Uterine smooth muscle cell (primary cell): ENCODE data around the gene PARP3. TPM values are rescaled to one million over a fixed set of nuclear protein-coding genes. Genes with fewer than 3 reads are reported as not detected.

Experiments
- total RNA-seq: library from RNA; depleted of rRNA; stranded (reverse); fragments of >200 nt; gene quantifications from 2 replicates; pipeline ENCODE4 v1.2.3, GENCODE V29; 2014

Gene PARP3
- 17.6 and 23.5 TPM in 2 replicates for total RNA-seq

DNA sequence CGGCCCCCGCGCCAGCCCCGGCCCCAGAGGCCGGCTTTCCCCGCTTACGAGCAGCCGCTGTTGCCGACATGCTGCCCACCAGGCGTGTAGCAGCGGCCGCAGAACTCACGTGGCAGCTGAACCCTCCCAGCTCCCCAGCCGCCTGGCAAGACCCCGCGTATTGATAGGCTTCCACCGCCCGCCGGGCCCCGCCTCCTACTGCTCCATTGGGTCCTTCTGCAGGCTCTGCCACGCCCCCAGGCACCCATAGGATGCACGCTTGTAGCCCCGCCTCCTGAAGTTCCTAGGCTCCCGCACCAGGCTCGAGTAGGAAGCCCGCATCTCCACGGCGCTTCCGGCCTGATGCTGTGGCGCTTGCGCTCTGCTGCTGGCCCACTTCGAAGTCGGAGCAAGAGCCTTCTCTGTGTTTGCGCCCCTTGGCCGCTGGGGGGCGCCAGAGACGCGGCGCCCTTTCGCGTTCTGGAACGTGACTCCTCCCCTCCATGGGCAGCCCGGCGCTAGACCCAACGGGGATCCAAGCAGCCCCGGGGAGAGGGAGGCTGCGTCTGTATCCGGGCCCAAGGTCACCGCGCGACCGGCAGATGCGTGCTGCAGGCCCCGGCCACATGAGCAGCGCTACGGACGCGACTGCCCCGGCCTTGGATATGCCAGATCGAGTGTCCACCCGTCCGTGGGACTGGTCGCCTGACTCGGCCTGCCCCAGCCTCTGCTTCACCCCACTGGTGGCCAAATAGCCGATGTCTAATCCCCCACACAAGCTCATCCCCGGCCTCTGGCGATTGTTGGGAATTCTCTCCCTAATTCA, at the start of gene PARP3, which contains the start of gene RRP9:
Gene PARP3, plus strand, starts transcription at position 566 of the 805 bp plus-strand sequence. CDS start 993 bp downstream, outside the sequence.
Gene RRP9, minus strand, starts transcription at position 107 of the 805 bp plus-strand sequence. Its CDS starts 37 bp downstream, at position 70.

DNA sequence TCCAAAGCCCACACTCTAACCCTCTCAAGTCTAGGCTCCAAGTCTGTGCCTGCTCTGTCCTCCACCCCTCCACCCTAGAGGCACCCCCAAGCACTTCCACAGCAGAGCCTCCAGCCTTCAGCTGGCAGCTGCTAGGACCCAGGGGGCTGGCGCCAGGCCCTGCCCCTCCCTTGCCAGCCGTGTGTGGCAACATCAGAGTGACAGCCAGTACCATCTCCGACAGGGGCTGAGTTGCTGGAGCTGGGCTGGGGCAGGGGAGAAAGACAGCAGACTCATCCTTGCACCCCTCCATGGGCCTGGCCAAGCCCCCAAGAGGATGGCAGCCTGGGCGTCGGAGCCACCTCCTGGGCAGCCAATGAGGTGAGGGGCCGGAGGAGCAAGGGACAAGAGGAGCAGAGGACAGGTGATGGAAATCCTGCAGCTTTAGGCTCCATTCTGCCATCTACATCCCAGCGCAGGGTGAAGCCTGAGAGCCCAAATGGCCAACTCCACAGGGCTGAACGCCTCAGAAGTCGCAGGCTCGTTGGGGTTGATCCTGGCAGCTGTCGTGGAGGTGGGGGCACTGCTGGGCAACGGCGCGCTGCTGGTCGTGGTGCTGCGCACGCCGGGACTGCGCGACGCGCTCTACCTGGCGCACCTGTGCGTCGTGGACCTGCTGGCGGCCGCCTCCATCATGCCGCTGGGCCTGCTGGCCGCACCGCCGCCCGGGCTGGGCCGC, 13.2 kb downstream of the PARP3 start, which contains the start of gene GPR62:
Gene GPR62, plus strand, starts transcription at position 207 of the 718 bp plus-strand sequence. Its CDS starts 272 bp downstream, at position 479.

GRCh38 chr3:51967384-51968169, 25.4 kb downstream of the PARP3 start, which contains the start of gene PCBP4:
Gene PCBP4, minus strand, starts transcription at chr3:51967454. Its CDS starts 6,214 bp downstream, at chr3:51961240.

GRCh38 chr3:51974963-51975851, 33.0 kb downstream of the PARP3 start, which contains the start of gene ABHD14A:
Gene ABHD14A, plus strand, starts transcription at chr3:51975064. Its CDS starts 72 bp downstream, at chr3:51975136.

GRCh38 chr3:51982838-51983577, 40.8 kb downstream of the PARP3 start, which contains the start of gene ACY1:
Gene ACY1, plus strand, starts transcription at chr3:51983535. Its CDS starts 530 bp downstream, at chr3:51984065.

DNA sequence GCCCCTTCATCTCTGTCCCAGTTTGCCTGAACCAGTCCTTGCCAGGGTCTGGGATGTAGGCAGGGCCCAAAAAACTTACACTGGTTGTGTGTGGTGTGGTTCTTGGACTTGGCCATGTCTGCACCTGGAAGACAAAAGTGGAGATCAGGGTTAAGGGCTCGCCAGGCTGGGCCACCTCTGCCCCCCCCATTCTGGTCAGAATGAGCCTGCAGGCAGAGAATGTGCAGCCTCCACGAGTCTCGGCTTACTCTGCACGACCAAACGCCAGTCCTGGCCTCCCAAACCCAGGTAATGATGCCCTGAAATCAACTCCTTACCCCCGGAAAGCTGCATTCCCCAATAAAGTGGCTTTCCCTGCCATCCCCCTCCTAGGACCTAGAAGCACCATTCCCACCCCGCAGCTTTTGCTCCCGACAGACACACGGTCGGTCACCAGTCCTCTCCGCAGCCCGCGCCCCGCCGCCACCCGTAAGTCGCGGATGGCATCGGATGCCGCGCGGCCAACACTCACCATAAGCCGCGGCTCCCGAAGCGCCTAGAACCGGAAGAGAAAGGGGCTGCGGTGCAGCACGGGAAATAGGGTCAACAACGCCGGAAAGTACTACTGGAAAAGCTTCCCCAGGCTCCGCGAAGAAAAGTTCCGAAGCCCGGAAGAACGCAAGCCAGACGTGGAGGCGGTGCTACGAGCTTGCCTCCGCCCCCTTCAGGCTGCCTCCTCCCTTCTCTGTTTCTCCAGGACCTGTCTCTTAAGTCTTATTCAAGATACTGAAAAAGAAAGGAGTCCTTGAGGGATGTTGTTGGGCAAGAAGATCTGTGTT, 53.4 kb downstream of the PARP3 start, which contains the start of gene RPL29:
Gene RPL29, minus strand, starts transcription at position 550 of the 818 bp plus-strand sequence. Its CDS starts 434 bp downstream, at position 116.

Other genes starting within 250 kb of the PARP3 start
- under 0.01 TPM in 2 replicates for gene GRM2, start 235.3 kb upstream of the PARP3 start, total RNA-seq
- gene IQCF6, start 163.1 kb upstream of the PARP3 start, total RNA-seq, result not detected in 2 replicates
- gene IQCF2, start 80.7 kb upstream of the PARP3 start, total RNA-seq, result not detected in 2 replicates
- gene IQCF5, start 66.8 kb upstream of the PARP3 start, total RNA-seq, result not detected in 2 replicates
- not detected in 2 replicates for gene IQCF1, start 39.0 kb upstream of the PARP3 start, total RNA-seq
- 41.2 and 47.7 TPM in 2 replicates for gene RRP9, start 459 bp upstream of the PARP3 start, total RNA-seq
- 0.12 TPM in 1 of 2 replicates, not detected in the other for gene GPR62, start 13.0 kb downstream of the PARP3 start, total RNA-seq
- gene PCBP4, start 25.1 kb downstream of the PARP3 start, total RNA-seq, result 38.6 and 40.1 TPM in 2 replicates
- 11.2 and 18.5 TPM in 2 replicates for gene ABHD14B, start 31.7 kb downstream of the PARP3 start, total RNA-seq
- gene ABHD14A, start 32.7 kb downstream of the PARP3 start, total RNA-seq, result 3.0 and 10.7 TPM in 2 replicates
- gene ACY1, start 41.2 kb downstream of the PARP3 start, total RNA-seq, result 39.7 and 46.6 TPM in 2 replicates
- gene RPL29, start 53.5 kb downstream of the PARP3 start, total RNA-seq, result 767 and 1,154 TPM in 2 replicates
- 7.9 and 8.6 TPM in 2 replicates for gene DUSP7, start 114.2 kb downstream of the PARP3 start, total RNA-seq
- gene POC1A, start 212.1 kb downstream of the PARP3 start, total RNA-seq, result 9.4 and 24.8 TPM in 2 replicates